DOHH2 (cell line): Measurements from ENCODE around the gene VWA2.

Experiments used
- H3F3A ChIP-seq: fragments of 200-600 bp; sonication (generic), shearing (Covaris generic); 2 replicates; pipeline ENCODE4 v1.6.0; 2016; ENCODE audit warnings: antibody characterized with exemption, mild to moderate bottlenecking; ENCODE audit not compliant: control insufficient read depth, insufficient read depth
- H3K27ac ChIP-seq: fragments of 200-600 bp; sonication (generic); 2 replicates; pipeline ENCODE4 v1.5.1; 2014; ENCODE audit warnings: low read depth, mild to moderate bottlenecking, low read length, moderate library complexity
- H3K27me3 ChIP-seq: fragments of 200-600 bp; sonication (generic); 2 replicates; pipeline ENCODE4 v1.6.1; 2014; ENCODE audit warnings: mild to moderate bottlenecking, low read length, mixed read lengths; ENCODE audit not compliant: control insufficient read depth
- H3K36me3 ChIP-seq: fragments of 200-600 bp; sonication (generic); 2 replicates; pipeline ENCODE4 v1.6.1; 2014; ENCODE audit warnings: mild to moderate bottlenecking, low read length, moderate library complexity, mixed read lengths; ENCODE audit not compliant: control insufficient read depth
- H3K4me1 ChIP-seq: fragments of 200-600 bp; sonication (generic); 2 replicates; pipeline ENCODE4 v1.6.1; 2014; ENCODE audit warnings: mild to moderate bottlenecking, low read length, mixed read lengths; ENCODE audit not compliant: control insufficient read depth
- H3K4me2 ChIP-seq: fragments of 200-600 bp; sonication (generic); 2 replicates; pipeline ENCODE4 v1.6.0; 2014; ENCODE audit warnings: mild to moderate bottlenecking, low read length, moderate library complexity
- H3K4me3 ChIP-seq: fragments of 200-600 bp; sonication (generic); 2 replicates; pipeline ENCODE4 v1.5.1; 2014; ENCODE audit warnings: mild to moderate bottlenecking, low read length, mixed read lengths
- H3K79me2 ChIP-seq: fragments of 200-600 bp; sonication (generic); 2 replicates; pipeline ENCODE4 v1.6.1; 2014; ENCODE audit warnings: mild to moderate bottlenecking, low read length, mixed read lengths; ENCODE audit not compliant: control insufficient read depth
- H3K9me2 ChIP-seq: fragments of 200-600 bp; sonication (generic); replicated peaks from 2 replicates; pipeline ENCODE4 v1.6.1; 2014; ENCODE audit warnings: mild to moderate bottlenecking, low read length, mixed read lengths; ENCODE audit not compliant: control insufficient read depth
- H3K9me3 ChIP-seq: fragments of 200-600 bp; sonication (generic); 2 replicates; pipeline ENCODE4 v1.6.1; 2014; ENCODE audit warnings: antibody characterized with exemption, low read length, mixed read lengths; ENCODE audit not compliant: control insufficient read depth, insufficient read depth
- H4K20me1 ChIP-seq: fragments of 200-600 bp; sonication (generic); 2 replicates; pipeline ENCODE4 v1.6.0; 2014; ENCODE audit warnings: low read depth, mild to moderate bottlenecking, antibody characterized with exemption, low read length, moderate library complexity; ENCODE audit not compliant: control insufficient read depth, insufficient read depth
- EZH2phosphoT487 ChIP-seq: fragments of 200-600 bp; sonication (generic); IDR thresholded peaks from 2 replicates; pipeline ENCODE4 v1.6.1; 2017; ENCODE audit warnings: borderline replicate concordance, mild to moderate bottlenecking, antibody characterized with exemption, low read length, moderate library complexity, mixed read lengths
- TF ChIP-seq, protein P1 (sequence below): fragments of 200-600 bp; sonication (generic); IDR thresholded peaks from one replicate; pipeline ENCODE4 v1.5.1; 2014; ENCODE audit warnings: antibody characterized with exemption, mild to moderate bottlenecking, low read depth, low read length; ENCODE audit not compliant: poor library complexity, severe bottlenecking

VWA2 gene

DNA sequence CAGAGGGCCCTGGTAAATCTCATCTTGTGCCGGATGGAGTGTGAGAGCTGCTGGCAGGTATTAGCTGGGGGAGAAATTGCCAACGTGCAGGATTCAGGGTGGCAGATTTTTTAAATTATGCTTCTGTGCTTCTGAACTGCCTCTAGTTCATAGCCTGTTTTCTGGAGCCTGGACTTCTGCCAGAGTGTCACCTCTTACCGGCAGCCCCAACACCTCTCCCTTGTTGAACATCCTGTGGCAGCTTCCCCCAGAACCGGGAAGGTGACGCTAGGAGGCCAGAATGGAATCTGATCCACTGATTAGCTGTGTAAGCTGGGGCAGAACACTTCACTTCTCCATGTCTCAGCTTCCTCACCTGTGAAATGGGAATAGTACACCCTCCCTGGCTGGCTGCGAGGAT, 5.1 kb downstream of the VWA2 start:
- H3K4me3 ChIP-seq = no peak overlapping the region
- no peak overlapping the region for H3K27ac ChIP-seq
- no peaks in the 10 kb centered on the region for H3K9me2 ChIP-seq
- H3K4me1 ChIP-seq = no peaks in the 10 kb centered on the region; the same call in 1 of the 2 replicates
- no peak for TF ChIP-seq EZH2phosphoT487
- TF ChIP-seq, protein P1, sequence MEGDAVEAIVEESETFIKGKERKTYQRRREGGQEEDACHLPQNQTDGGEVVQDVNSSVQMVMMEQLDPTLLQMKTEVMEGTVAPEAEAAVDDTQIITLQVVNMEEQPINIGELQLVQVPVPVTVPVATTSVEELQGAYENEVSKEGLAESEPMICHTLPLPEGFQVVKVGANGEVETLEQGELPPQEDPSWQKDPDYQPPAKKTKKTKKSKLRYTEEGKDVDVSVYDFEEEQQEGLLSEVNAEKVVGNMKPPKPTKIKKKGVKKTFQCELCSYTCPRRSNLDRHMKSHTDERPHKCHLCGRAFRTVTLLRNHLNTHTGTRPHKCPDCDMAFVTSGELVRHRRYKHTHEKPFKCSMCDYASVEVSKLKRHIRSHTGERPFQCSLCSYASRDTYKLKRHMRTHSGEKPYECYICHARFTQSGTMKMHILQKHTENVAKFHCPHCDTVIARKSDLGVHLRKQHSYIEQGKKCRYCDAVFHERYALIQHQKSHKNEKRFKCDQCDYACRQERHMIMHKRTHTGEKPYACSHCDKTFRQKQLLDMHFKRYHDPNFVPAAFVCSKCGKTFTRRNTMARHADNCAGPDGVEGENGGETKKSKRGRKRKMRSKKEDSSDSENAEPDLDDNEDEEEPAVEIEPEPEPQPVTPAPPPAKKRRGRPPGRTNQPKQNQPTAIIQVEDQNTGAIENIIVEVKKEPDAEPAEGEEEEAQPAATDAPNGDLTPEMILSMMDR = no peak
- no peaks in the 10 kb centered on the region for H3F3A ChIP-seq
- no peaks in the 10 kb centered on the region for H3K79me2 ChIP-seq
- no peaks in the 10 kb centered on the region for H4K20me1 ChIP-seq
- no peaks in the 10 kb centered on the region for H3K9me3 ChIP-seq
- no peaks in the 10 kb centered on the region for H3K36me3 ChIP-seq
- H3K4me2 ChIP-seq = no peak overlapping the region
- peaks cover 24% of the 10 kb centered on the region for H3K27me3 ChIP-seq

DNA sequence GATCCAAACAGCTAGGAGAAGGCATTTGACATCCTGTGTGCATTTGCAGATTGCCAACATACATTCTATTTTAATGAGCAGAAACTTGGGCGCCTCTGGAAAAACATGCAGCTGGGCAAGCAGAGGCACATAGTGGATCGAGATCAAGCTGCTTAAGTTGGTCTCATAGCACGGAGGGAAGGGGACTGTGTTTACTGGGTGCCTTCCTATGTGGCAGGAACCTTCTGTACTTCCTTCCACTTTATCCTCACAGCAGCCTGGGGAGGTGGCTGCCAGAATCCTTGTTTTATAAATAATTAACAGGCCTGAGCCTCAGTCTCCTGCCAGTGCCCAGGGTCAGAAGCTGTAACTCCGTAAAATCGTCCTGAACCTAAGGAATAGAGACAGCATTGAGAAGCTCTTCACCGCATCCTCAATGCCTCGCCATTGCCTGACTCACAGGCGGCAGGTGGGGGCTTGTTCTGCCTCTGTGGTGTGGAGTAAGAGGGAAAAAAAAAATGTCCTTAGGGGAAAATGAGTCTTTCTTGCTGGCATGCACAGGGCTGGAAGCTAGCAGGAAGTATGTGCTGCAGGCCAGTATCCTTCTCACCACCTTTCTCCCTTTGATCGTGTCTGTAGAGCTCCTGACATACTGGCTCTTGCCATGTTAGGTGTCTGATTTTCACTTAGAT, 6.2 kb downstream of the VWA2 start:
- no peak for TF ChIP-seq EZH2phosphoT487
- TF ChIP-seq, protein P1 = no peak
- no peak overlapping the region for H3K4me2 ChIP-seq

DNA sequence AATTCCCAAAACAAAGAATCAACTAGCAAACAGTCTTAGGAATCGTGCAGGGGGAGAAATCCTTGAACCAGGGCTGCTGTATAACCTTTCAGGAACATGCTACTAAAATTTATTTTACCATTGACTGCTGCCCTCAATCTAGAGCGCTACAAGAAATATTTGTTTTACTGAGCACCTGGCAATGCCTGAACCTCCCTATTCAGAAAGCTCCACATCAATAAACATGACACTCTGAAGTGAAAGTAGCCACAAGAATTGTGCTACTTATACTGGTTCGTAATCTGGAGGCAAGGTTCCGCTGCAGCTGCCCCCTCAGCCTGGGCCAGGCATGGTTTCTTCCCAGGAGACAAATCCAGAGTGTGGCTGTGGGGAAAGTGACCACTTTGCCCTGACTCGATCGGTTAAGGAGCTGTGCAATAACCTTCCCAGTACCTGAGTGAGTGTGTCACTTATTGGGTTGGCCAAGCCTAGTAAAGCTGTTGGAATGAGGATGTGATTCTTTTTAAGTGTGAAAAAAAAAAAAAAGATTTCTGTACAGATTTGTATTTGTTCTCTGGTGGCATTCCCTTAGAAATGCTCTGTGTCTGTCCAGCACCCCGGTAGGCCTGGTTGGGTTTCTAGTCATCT, 7.7 kb downstream of the VWA2 start:
- H3K27ac ChIP-seq = no peak overlapping the region
- H3K9me3 ChIP-seq = no peaks in the 10 kb centered on the region
- H3K4me3 ChIP-seq = no peak overlapping the region
- no peaks in the 10 kb centered on the region for H4K20me1 ChIP-seq
- H3K36me3 ChIP-seq = no peaks in the 10 kb centered on the region
- no peaks in the 10 kb centered on the region for H3K79me2 ChIP-seq
- H3K27me3 ChIP-seq = 0 out of 2 replicates have a peak, but pooled peaks cover 3% of the 10 kb centered on the region
- no peaks in the 10 kb centered on the region for H3K4me1 ChIP-seq
- no peak for TF ChIP-seq EZH2phosphoT487
- TF ChIP-seq, protein P1 = no peak
- H3K9me2 ChIP-seq = no peaks in the 10 kb centered on the region
- no peaks in the 10 kb centered on the region for H3F3A ChIP-seq
- no peak overlapping the region for H3K4me2 ChIP-seq

More for the DNA sequence above, 6.2 kb downstream of the VWA2 start:
- Histone ChIP-seq H3K4me1 (no peaks in the 10 kb centered on the region), H3K27me3 (peaks cover 14% of the 10 kb centered on the region), H4K20me1 (no peaks in the 10 kb centered on the region), H3K27ac (no peak overlapping the region), H3F3A (no peaks in the 10 kb centered on the region), H3K79me2 (no peaks in the 10 kb centered on the region), H3K4me3 (no peak overlapping the region), H3K9me2 (no peaks in the 10 kb centered on the region), H3K36me3 (no peaks in the 10 kb centered on the region), H3K9me3 (no peaks in the 10 kb centered on the region)
